Ovary (tissue), 9 donors: ENCODE measurements around the gene MAPK13. TPM values are rescaled to one million over a fixed set of nuclear protein-coding genes. Genes with fewer than 3 reads are reported as not detected.

ENCODE experiments used
- polyA plus RNA-seq, 2 donors: library from polyadenylated mRNA; stranded (reverse); fragments of 200-250 nt in 1 of 2; fragments of 350-450 nt in 1 of 2; fragmentation: Illumina TruSeq in 1 of 2; extraction: RNeasy Lipid Tissue Mini Kit (QIAGEN cat#74804) in 1 of 2; gene quantifications; one replicate each; pipeline ENCODE4 v1.2.3, GENCODE V29; 2013 to 2014
- total RNA-seq, 7 donors: library from RNA; depleted of rRNA in 2 of 7; stranded (reverse); fragments of >200 nt in 2 of 7; fragmentation: NEBNext Ultra II Directional in 3 of 7; extraction: Animal tissue kit (Norgen Biotek cat#: 25700) in 3 of 7; gene quantifications; one replicate each; pipeline versions ENCODE4 v1.1.0 to v1.2.4, GENCODE V29; 2016 to 2023
- donor health status: DM: no; HTN: no; CAD: no; lungs with moderate emphysema.
- donor health status: DM: no; HTN: no; CAD: no.
- donor health status: Bipolar disorder and iron deficiency.
- donor health status: DM: yes; HTN: yes; CAD: no.
- donor health status: DM: no; HTN: no; CAD: no.
- donor health status: DM: yes; HTN: yes; CAD: no.

The MAPK13 gene
- total and polyA plus RNA-seq, 9 donors, result 3.3 to 15.6 (median 6.2) TPM

Other genes with a start within 250 kb of the MAPK13 start
- gene SRPK1, start 209.4 kb upstream of the MAPK13 start, total RNA-seq, result 10 to 100 TPM; 21.1 to 28.4 (median 23.5) TPM
- 10 to 100 TPM in 1 of 2 donors, 1 to 10 TPM in 1; 7.3 to 18.5 TPM for gene SRPK1, start 209.4 kb upstream of the MAPK13 start, polyA plus RNA-seq
- gene SLC26A8, start 105.9 kb upstream of the MAPK13 start, total RNA-seq, result under 1 TPM in 3 of 7 donors, not detected in 4; 0.10 to 0.17 (median 0.12) TPM
- under 1 TPM; 0.07 to 0.10 TPM for gene SLC26A8, start 105.9 kb upstream of the MAPK13 start, polyA plus RNA-seq
- gene MAPK14, start 102.7 kb upstream of the MAPK13 start, total RNA-seq, result 10 to 100 TPM; 28.1 to 58.8 (median 37.1) TPM
- 10 to 100 TPM; 18.6 to 54.4 TPM for gene MAPK14, start 102.7 kb upstream of the MAPK13 start, polyA plus RNA-seq
- gene BRPF3, start 66.2 kb downstream of the MAPK13 start, total RNA-seq, result 10 to 100 TPM; 15.7 to 34.5 (median 31.0) TPM
- 10 to 100 TPM; 18.2 to 30.3 TPM for gene BRPF3, start 66.2 kb downstream of the MAPK13 start, polyA plus RNA-seq
- gene PNPLA1, start 139.5 kb downstream of the MAPK13 start, total RNA-seq, result under 1 TPM in 2 of 7 donors, not detected in 5; 0.18 to 0.20 TPM
- gene PNPLA1, start 139.5 kb downstream of the MAPK13 start, polyA plus RNA-seq, result under 1 TPM; 0.04 to 0.07 TPM
- 1 to 10 TPM in 1 of 7 donors, under 1 TPM in 3, not detected in 3; 0.05 to 1.4 (median 0.18) TPM for gene BNIP5, start 206.4 kb downstream of the MAPK13 start, total RNA-seq
- gene BNIP5, start 206.4 kb downstream of the MAPK13 start, polyA plus RNA-seq, result under 1 TPM in 1 of 2 donors, not detected in 1; 0.01 TPM